HepG2 (cell line): Measurements from ENCODE around the gene SLC9A9.

ENCODE experiments used
- CEBPB ChIP-seq: IDR thresholded peaks from 2 replicates; pipeline ENCODE4 v1.6.1; 2011; ENCODE audit warnings: low read depth, low read length, improper control_type of control experiment, borderline replicate concordance
- CHD2 ChIP-seq: IDR thresholded peaks from 2 replicates; pipeline ENCODE4 v1.6.1; 2011; ENCODE audit warnings: low read depth, low read length, improper control_type of control experiment
- CREB1 ChIP-seq, 2 experiments: fragments of 450-650 bp in 1 of 2; IDR thresholded peaks; 2 replicates each; pipeline ENCODE4 v1.6.1; 2016 to 2017; ENCODE audit warnings: control low read depth in 1 of 2, mild to moderate bottlenecking in 1 of 2, missing compliant biosample characterization in 1 of 2, missing genetic modification characterization in 1 of 2
- DDIT3 ChIP-seq: sonication (generic); formaldehyde crosslinking; IDR thresholded peaks from 2 replicates; pipeline ENCODE4 v1.4.0; 2020; ENCODE audit warnings: mild to moderate bottlenecking, missing genetic modification reagents
- GMEB1 ChIP-seq: sonication (generic); formaldehyde crosslinking; IDR thresholded peaks from 2 replicates; pipeline ENCODE4 v1.5.1; 2020; ENCODE audit warnings: missing genetic modification reagents, mild to moderate bottlenecking, borderline replicate concordance
- POLR2AphosphoS5 ChIP-seq: IDR thresholded peaks from 2 replicates; pipeline ENCODE4 v1.6.1; 2012; ENCODE audit warnings: low read depth, low read length
- TBX3 ChIP-seq: fragments of 450-650 bp; IDR thresholded peaks from 2 replicates; pipeline ENCODE4 v1.6.1; 2017; ENCODE audit warnings: antibody characterized with exemption, mild to moderate bottlenecking, inconsistent platforms, borderline replicate concordance
- U2AF2 ChIP-seq: fragments of 200-400 bp; formaldehyde crosslinking; IDR thresholded peaks from 2 replicates; pipeline ENCODE4 v1.6.1; 2017; ENCODE audit warnings: low read depth, mild to moderate bottlenecking, low read length
- ZNF276 ChIP-seq: sonication (generic); formaldehyde crosslinking; IDR thresholded peaks from 2 replicates; pipeline ENCODE4 v1.4.0; 2020; ENCODE audit warnings: mild to moderate bottlenecking, low read depth, missing genetic modification reagents
- ZNF460 ChIP-seq: sonication (generic); formaldehyde crosslinking; IDR thresholded peaks from 2 replicates; pipeline ENCODE4 v1.5.1; 2020; ENCODE audit warnings: missing genetic modification reagents, mild to moderate bottlenecking, borderline replicate concordance

GRCh38 chr3:143337387-143337786 lies 510.9 kb downstream of the SLC9A9 start:
- TF ChIP-seq GMEB1 (CRISPR knock-in tag), result no peak
- no peak for TF ChIP-seq CHD2
- TF ChIP-seq CREB1 (IDR thresholded peaks at IDR 0.05), result no peak
- no peak for TF ChIP-seq CREB1 (CRISPR knock-in tag; IDR thresholded peaks at IDR 0.05)
- TF ChIP-seq CEBPB, result no peak
- no peak for TF ChIP-seq U2AF2
- no peak for TF ChIP-seq TBX3
- TF ChIP-seq POLR2AphosphoS5, result no peak
- no peak for TF ChIP-seq ZNF460 (CRISPR knock-in tag)
- TF ChIP-seq ZNF276 (CRISPR knock-in tag), result no peak
- no peak for TF ChIP-seq DDIT3 (CRISPR knock-in tag)
